WI38 (cell line): ENCODE measurements around the gene TMEM184B.

ENCODE experiments used
- H3K4me3 ChIP-seq: 2 replicates; pipeline ENCODE4 v1.5.1; 2011; ENCODE audit warnings: low read depth, mild to moderate bottlenecking, control low read depth, low read length
- TF ChIP-seq, protein P1 (sequence below): IDR thresholded peaks from 2 replicates; pipeline ENCODE4 v1.5.1; 2012; ENCODE audit warnings: low read depth, mild to moderate bottlenecking, control low read depth, low read length

The TMEM184B gene

DNA sequence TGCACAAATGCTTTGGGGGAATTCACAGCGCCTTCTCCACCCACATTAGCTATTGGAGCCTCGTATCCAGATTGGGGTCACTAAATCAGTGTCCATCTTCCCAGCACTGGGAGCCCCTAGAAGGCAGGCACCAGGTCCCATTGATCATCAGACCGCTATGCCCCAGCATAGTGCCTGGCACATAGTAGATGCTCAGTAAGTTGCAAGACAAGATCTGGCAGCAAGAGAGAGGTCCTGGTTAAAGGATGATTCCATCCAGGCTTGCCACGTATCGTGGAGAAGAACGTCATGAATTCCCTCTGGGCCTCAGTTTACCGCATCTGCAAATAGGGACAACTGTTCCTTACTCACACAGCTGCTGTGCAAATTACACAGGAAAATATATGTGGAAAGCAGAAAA lies 1.7 kb downstream of the TMEM184B start:
- TF ChIP-seq, protein P1, sequence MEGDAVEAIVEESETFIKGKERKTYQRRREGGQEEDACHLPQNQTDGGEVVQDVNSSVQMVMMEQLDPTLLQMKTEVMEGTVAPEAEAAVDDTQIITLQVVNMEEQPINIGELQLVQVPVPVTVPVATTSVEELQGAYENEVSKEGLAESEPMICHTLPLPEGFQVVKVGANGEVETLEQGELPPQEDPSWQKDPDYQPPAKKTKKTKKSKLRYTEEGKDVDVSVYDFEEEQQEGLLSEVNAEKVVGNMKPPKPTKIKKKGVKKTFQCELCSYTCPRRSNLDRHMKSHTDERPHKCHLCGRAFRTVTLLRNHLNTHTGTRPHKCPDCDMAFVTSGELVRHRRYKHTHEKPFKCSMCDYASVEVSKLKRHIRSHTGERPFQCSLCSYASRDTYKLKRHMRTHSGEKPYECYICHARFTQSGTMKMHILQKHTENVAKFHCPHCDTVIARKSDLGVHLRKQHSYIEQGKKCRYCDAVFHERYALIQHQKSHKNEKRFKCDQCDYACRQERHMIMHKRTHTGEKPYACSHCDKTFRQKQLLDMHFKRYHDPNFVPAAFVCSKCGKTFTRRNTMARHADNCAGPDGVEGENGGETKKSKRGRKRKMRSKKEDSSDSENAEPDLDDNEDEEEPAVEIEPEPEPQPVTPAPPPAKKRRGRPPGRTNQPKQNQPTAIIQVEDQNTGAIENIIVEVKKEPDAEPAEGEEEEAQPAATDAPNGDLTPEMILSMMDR = no peak
- H3K4me3 ChIP-seq = peak overlapping the region; percentile 91

DNA sequence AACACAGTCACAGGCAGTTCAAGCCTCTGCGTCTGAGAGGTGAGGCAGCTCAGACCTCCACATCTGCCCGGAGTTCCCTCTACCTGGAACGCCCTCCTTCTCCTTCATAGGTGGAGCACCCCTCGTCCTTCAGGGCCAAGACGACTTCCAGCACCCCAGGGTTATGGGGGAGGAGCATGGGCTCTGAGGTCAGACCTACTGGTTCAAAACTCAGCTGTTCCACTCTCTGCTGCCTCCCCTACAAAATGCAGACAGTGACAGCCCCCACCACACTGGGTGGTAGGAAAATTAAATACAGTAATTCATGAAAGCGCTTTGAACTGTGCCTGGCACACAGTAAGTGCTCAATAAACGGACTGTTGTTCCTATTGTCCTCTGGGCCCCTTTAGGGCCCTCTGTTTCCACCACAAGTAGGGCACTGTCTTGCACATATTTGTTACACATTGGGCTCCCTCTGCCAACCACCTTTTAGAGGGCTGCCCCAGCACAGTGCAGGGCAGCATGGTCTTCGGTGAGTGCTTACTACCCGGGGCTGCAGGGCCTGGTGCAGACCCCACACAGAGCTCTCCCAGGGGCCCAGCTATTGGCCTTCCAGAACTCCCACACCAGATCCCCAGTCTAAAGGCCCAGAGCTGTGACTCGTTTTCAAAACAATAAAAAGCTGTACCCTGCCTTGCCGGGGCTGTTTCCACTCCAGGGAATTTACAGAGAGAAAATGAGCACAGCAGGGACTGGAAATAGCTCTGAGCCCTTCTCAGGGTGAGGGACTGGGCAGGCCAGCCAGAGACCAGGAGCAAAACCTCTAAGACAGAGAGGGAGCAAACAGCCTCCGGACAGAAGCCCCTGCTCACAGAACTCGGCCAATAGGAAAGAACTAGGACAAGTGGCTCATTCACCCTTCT lies 2.5 kb downstream of the TMEM184B start:
- peak overlapping the region; percentile 30 for H3K4me3 ChIP-seq
- TF ChIP-seq, protein P1 = no peak

DNA sequence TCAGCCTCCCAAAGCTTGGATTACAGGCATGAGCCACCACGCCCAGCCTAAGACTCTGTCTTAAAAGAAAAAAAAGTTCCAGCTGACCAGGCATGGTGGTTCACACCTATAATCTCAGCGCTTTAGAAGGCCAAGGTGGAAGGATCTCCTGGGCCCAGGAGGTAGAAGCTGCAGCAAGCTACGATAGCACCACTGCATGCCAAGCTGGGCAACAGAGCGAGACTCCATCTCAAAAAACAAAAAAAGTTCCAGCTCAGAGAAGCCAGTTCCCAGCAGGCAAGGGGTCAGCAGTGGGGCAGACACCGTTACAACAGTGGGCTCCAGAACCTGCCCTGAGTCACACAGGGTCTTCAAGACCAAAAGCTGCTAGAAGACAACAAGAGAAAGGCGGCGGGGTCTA lies 3.3 kb downstream of the TMEM184B start:
- TF ChIP-seq, protein P1 = no peak
- no peak overlapping the region for H3K4me3 ChIP-seq

DNA sequence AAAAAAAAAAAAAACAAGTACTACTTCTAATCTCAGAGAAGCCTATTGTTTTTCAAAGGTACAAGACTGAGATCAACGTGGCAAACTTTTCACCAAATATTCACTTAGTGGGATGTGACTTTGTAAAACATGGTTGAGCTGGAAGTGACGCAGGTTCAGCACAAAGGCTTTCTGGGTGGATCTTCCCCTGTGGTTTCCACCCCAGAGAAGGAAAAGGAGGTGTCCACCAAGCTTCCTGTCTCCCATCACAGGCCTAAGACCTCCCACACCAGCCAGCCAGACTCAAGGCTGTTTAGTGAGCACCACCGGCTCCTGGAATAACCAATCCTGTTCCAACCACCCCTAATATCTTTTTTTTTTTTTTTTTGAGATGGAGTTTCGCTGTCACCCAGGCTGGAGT lies 5.7 kb downstream of the TMEM184B start:
- TF ChIP-seq, protein P1 = no peak
- H3K4me3 ChIP-seq = no peak overlapping the region

DNA sequence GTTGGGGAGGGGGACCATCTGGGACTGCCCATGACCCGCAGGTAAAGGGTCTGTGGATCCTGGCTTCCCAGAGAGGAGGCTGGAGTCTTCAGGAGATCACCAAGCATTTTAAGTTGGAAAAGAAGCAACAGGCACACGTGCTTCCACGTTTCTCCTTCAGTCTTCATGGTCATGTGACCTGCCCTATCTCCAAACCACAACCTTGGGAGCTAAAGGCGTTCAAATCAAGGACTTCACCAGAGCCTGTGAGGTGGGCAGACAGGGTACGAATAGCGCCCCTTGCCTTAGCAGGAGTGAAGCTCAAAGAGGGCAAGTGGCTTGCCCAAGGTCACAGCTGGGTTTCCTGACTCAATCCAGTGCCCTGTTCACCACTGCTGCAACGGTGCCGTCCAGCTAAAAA lies 6.7 kb downstream of the TMEM184B start:
- no peak overlapping the region for H3K4me3 ChIP-seq
- TF ChIP-seq, protein P1 = no peak

DNA sequence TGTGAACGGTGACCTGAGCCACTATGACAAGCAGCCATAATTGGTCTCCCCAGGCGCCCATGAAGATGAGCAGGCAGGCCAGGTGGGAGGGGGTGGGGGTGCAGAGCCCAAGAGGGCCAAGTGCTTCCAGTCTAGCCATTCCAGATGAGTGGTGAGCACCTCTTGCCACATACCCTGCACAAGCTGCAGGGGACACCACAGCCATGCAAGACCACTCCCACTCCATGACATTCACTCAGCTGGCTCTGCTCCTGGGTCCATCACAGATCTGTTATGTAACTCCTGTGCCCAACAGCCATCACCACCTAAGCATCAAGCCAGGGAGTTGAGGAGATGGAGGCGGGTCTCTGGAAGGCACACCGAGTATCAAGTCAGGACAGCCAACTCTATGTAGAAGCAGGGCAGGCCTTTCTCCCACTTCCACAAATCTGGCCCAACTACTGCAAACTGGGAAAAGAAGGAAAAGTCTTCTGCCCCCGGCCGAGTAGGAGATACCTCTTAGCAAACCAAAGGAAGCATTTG lies 8.4 kb downstream of the TMEM184B start:
- TF ChIP-seq, protein P1 = no peak
- no peak overlapping the region for H3K4me3 ChIP-seq
